ENCODE measurements around the gene DUSP10. TPM values are rescaled to one million over a fixed set of nuclear protein-coding genes. Genes with fewer than 3 reads are reported as not detected.

Gene DUSP10
- total and polyA plus RNA-seq, 8 donors: 4.7 to 14.5 (median 9.3) TPM

DNA sequence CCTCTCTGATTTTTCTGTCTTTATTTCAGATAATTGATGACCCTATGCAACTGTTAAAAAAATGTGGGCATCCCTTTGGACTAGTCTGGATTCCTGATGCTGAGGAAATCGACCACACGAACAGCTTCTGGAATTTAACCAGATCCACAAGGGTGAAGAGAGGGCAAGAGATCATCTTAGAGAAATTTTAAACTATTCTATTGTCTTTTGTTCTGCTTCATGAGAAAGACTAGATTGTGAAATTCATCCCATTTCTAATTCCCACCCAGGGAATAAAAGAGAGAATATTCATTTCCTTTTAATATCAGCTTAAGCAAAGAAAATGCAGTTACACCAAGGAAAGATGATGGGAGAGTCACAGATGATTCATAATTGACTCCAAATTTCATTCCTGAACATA is 71.8 kb downstream of the DUSP10 start:
- ATAC-seq: no peak

GRCh38 chr1:221669441-221669840 is 72.4 kb downstream of the DUSP10 start:
- ATAC-seq (peak in 2 of 4 donors; percentile 38 to 75), FAIRE-seq (no peak), DNase-seq (no peak)
- no peak overlapping the region for H3K4me3 ChIP-seq
- no peaks in the 10 kb centered on the region for H3K27me3 ChIP-seq
- TF ChIP-seq, protein P1, sequence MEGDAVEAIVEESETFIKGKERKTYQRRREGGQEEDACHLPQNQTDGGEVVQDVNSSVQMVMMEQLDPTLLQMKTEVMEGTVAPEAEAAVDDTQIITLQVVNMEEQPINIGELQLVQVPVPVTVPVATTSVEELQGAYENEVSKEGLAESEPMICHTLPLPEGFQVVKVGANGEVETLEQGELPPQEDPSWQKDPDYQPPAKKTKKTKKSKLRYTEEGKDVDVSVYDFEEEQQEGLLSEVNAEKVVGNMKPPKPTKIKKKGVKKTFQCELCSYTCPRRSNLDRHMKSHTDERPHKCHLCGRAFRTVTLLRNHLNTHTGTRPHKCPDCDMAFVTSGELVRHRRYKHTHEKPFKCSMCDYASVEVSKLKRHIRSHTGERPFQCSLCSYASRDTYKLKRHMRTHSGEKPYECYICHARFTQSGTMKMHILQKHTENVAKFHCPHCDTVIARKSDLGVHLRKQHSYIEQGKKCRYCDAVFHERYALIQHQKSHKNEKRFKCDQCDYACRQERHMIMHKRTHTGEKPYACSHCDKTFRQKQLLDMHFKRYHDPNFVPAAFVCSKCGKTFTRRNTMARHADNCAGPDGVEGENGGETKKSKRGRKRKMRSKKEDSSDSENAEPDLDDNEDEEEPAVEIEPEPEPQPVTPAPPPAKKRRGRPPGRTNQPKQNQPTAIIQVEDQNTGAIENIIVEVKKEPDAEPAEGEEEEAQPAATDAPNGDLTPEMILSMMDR (IDR thresholded peaks at IDR 0.05): no peak
- no peak overlapping the region for H3K27ac ChIP-seq
- H3K4me1 ChIP-seq: peaks cover 0 to 5% (median 0%) of the 10 kb centered on the region in 3 donors
- H3K9me3 ChIP-seq: no peaks in the 10 kb centered on the region
- no peaks in the 10 kb centered on the region for H3K36me3 ChIP-seq
- intact Hi-C loops (cut with DNase I): no loop called here

More for the DNA sequence above, 71.8 kb downstream of the DUSP10 start:
- H3K4me3 ChIP-seq: no peak overlapping the region
- FAIRE-seq (no peak), DNase-seq (no peak)
- intact Hi-C loops (cut with DNase I): no loop called here
- no peaks in the 10 kb centered on the region for H3K9me3 ChIP-seq
- no peaks in the 10 kb centered on the region for H3K27me3 ChIP-seq
- H3K36me3 ChIP-seq: no peaks in the 10 kb centered on the region
- H3K4me1 ChIP-seq: peaks cover 0 to 5% (median 0%) of the 10 kb centered on the region in 3 donors
- WGBS, 2 donors: 67 to 78% methylated on average over 2 of the region's 2 CpGs
- TF ChIP-seq, protein P1 (IDR thresholded peaks at IDR 0.05): no peak
- H3K27ac ChIP-seq: no peak overlapping the region

- Histone ChIP-seq H3K4me1 (peaks cover 0 to 8% (median 0%) of the 10 kb centered on the region in 3 donors), H3K27me3 (no peaks in the 10 kb centered on the region), H3K36me3 (no peaks in the 10 kb centered on the region), H3K9me3 (no peaks in the 10 kb centered on the region), H3K4me3 (no peak overlapping the region), H3K27ac (no peak overlapping the region)
- intact Hi-C loops (cut with DNase I): no loop called here
- DNase-seq: no peak
- FAIRE-seq: no peak
- ATAC-seq: peak; percentile 67 to 80 (median 70)
- 92 to 95% methylated on average over 3 of the region's 3 CpGs for WGBS, 2 donors
- TF ChIP-seq, protein P1 (IDR thresholded peaks at IDR 0.05): no peak
These were observed 74.4 kb downstream of the DUSP10 start for GRCh38 chr1:221667504-221667903.

GRCh38 chr1:221664253-221664652 is 77.6 kb downstream of the DUSP10 start:
- H3K36me3 ChIP-seq: no peaks in the 10 kb centered on the region
- intact Hi-C loops (cut with DNase I): no loop called here
- TF ChIP-seq, protein P1 (IDR thresholded peaks at IDR 0.05): no peak
- no peaks in the 10 kb centered on the region for H3K9me3 ChIP-seq
- no peak overlapping the region for H3K4me3 ChIP-seq
- no peaks in the 10 kb centered on the region for H3K27me3 ChIP-seq
- WGBS, 2 donors: 18 to 55% methylated on average over 1 of the region's 1 CpG
- ATAC-seq (peak in 2 of 4 donors; percentile 44 to 56), FAIRE-seq (no peak), DNase-seq (no peak)
- peaks cover 0 to 8% (median 0%) of the 10 kb centered on the region in 3 donors for H3K4me1 ChIP-seq
- no peak overlapping the region for H3K27ac ChIP-seq

- intact Hi-C loops (cut with DNase I): no loop called here
- Histone ChIP-seq H3K4me3 (no peak overlapping the region), H3K27me3 (no peaks in the 10 kb centered on the region), H3K27ac (peak overlapping the region in 1 of 4 donors; percentile 6), H3K9me3 (no peaks in the 10 kb centered on the region), H3K4me1 (peaks cover 0 to 8% (median 0%) of the 10 kb centered on the region in 3 donors), H3K36me3 (no peaks in the 10 kb centered on the region)
- FAIRE-seq: no peak
- no peak for DNase-seq
- TF ChIP-seq, protein P1 (IDR thresholded peaks at IDR 0.05): no peak
- peak in 1 of 4 donors; percentile 17 for ATAC-seq
These were observed 78.6 kb downstream of the DUSP10 start for GRCh38 chr1:221663321-221663720.
